Tibial nerve (tissue), 3 donors: ENCODE data around the gene MPV17.

Experiments used
- CTCF ChIP-seq, 5 experiments: fragments of 200-600 bp in 3 of 5; fragments of 450-650 bp in 2 of 5; sonication (generic) in 3 of 5; IDR thresholded peaks; one replicate each; pipeline ENCODE4 v1.5.1; 2016 to 2019; ENCODE audit warnings: antibody characterized with exemption in 5 of 5, mild to moderate bottlenecking in 3 of 5, moderate library complexity in 2 of 5
- POLR2A ChIP-seq, 2 donors: fragments of 450-650 bp; IDR thresholded peaks; one replicate each; pipeline ENCODE4 v1.6.1; 2017; ENCODE audit warnings: antibody characterized with exemption in 2 of 2, mild to moderate bottlenecking in 2 of 2, moderate library complexity in 2 of 2

- TF ChIP-seq CTCF (IDR thresholded peaks at IDR 0.05): no peak
- no peak for TF ChIP-seq POLR2A (IDR thresholded peaks at IDR 0.05)
Observed at GRCh38 chr2:27347641-27348040, 24.7 kb upstream of the MPV17 start.
